NCI-H69 (cell line): ENCODE data around the gene SMG6.
A peak's percentile ranks its signal among the peaks of the same experiment; 100 is the strongest.

Source experiments
- DNase-seq: peaks from one replicate; lab custom pipeline; 2025; lab: John Stamatoyannopoulos, UW

The SMG6 gene

GRCh38 chr17:2060681-2061440 is 242.7 kb downstream of the SMG6 start:
- DNase-seq, result no peak

GRCh38 chr17:2060385-2060658 is 243.3 kb downstream of the SMG6 start:
- DNase-seq, result no peak

- no peak for DNase-seq
Observed at GRCh38 chr17:2059547-2060384, 243.8 kb downstream of the SMG6 start.

- DNase-seq, result peak; percentile 53
Observed at GRCh38 chr17:2058586-2059546, 244.7 kb downstream of the SMG6 start.

- DNase-seq, result no peak
Observed at GRCh38 chr17:2057760-2058585, 245.6 kb downstream of the SMG6 start.

- DNase-seq, result no peak
Observed at GRCh38 chr17:2057175-2057759, 246.3 kb downstream of the SMG6 start.

GRCh38 chr17:2056206-2057174 is 247.1 kb downstream of the SMG6 start:
- DNase-seq, result no peak

GRCh38 chr17:2055292-2056205 is 248.0 kb downstream of the SMG6 start:
- DNase-seq, result peak; percentile 36

- DNase-seq, result peak; percentile 71
Observed at GRCh38 chr17:2054512-2055291, 248.9 kb downstream of the SMG6 start, which contains the start of gene HIC1. Gene HIC1 (plus strand): TSS chr17:2055103. CDS start chr17:2056691, 1,588 bp downstream.

GRCh38 chr17:2054262-2054511 is 249.4 kb downstream of the SMG6 start:
- no peak for DNase-seq

GRCh38 chr17:2053380-2054261 is 250.0 kb downstream of the SMG6 start:
- peak; percentile 74 for DNase-seq

- DNase-seq, result peak; percentile 13
Observed at GRCh38 chr17:2051933-2052559, 251.5 kb downstream of the SMG6 start.

- DNase-seq, result peak; percentile 67
Observed at GRCh38 chr17:2051061-2051932, 252.3 kb downstream of the SMG6 start.

GRCh38 chr17:2050300-2051060 is 253.1 kb downstream of the SMG6 start:
- DNase-seq, result peak; percentile 87
